Measurements from ENCODE around the gene RBM15B.

The RBM15B gene

DNA sequence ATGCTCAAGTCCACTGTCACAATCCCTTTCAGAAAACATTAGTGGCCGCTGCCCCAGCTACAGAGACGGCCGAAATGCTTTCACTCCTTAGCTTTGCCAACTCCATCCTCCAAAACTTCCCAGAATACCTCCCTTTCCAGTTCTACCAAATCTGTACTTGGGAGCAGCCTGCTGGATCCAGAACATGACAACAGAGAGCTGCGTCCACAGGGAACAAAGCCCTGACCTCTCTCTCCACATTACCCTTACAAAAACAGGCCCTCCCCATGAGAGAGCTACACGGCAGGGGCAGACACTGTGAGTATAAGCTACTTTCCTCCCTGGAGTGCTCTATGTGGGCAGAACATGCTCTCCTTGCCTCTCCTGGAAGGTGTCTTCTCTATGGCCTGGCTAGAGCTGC is 6.3 kb downstream of the RBM15B start:
- Histone ChIP-seq H3K4me2 (ENCODE audit: insufficient read depth, low read length) (no peak overlapping the region), H3K4me1 (ENCODE audit: insufficient read depth, low read length) (peaks cover 32% of the 10 kb centered on the region), H3K9me3 (ENCODE audit: insufficient read depth, low read length, severe bottlenecking) (no peaks in the 10 kb centered on the region), H3K9ac (ENCODE audit: low read depth, low read length) (no peak overlapping the region), H3K27me3 (ENCODE audit: insufficient read depth, low read length, poor library complexity) (no peaks in the 10 kb centered on the region), H3K36me3 (ENCODE audit: insufficient read depth, low read length) (peaks cover 93% of the 10 kb centered on the region), H2AFZ (ENCODE audit: low read depth, low read length) (no peak overlapping the region), H3K27ac (ENCODE audit: low read length) (no peak overlapping the region), H3K79me2 (ENCODE audit: insufficient read depth, low read length) (peaks cover 48% of the 10 kb centered on the region), H4K20me1 (ENCODE audit: insufficient read depth, low read length) (peaks cover 67% of the 10 kb centered on the region), H3K4me3 (ENCODE audit: low read depth in 1 of 2, low read length in 2 of 2) (no peak overlapping the region)
- DNase-seq (no peak), ATAC-seq (ENCODE audit: insufficient read depth, low read depth) (no peak)
- TF ChIP-seq, protein P1, sequence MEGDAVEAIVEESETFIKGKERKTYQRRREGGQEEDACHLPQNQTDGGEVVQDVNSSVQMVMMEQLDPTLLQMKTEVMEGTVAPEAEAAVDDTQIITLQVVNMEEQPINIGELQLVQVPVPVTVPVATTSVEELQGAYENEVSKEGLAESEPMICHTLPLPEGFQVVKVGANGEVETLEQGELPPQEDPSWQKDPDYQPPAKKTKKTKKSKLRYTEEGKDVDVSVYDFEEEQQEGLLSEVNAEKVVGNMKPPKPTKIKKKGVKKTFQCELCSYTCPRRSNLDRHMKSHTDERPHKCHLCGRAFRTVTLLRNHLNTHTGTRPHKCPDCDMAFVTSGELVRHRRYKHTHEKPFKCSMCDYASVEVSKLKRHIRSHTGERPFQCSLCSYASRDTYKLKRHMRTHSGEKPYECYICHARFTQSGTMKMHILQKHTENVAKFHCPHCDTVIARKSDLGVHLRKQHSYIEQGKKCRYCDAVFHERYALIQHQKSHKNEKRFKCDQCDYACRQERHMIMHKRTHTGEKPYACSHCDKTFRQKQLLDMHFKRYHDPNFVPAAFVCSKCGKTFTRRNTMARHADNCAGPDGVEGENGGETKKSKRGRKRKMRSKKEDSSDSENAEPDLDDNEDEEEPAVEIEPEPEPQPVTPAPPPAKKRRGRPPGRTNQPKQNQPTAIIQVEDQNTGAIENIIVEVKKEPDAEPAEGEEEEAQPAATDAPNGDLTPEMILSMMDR (IDR thresholded peaks at IDR 0.05; ENCODE audit: borderline replicate concordance, extremely low read depth, low read length, poor library complexity, severe bottlenecking) = no peak
- no peak for TF ChIP-seq EZH2 (IDR thresholded peaks at IDR 0.05; ENCODE audit: borderline replicate concordance, low read depth, low read length, severe bottlenecking)

DNA sequence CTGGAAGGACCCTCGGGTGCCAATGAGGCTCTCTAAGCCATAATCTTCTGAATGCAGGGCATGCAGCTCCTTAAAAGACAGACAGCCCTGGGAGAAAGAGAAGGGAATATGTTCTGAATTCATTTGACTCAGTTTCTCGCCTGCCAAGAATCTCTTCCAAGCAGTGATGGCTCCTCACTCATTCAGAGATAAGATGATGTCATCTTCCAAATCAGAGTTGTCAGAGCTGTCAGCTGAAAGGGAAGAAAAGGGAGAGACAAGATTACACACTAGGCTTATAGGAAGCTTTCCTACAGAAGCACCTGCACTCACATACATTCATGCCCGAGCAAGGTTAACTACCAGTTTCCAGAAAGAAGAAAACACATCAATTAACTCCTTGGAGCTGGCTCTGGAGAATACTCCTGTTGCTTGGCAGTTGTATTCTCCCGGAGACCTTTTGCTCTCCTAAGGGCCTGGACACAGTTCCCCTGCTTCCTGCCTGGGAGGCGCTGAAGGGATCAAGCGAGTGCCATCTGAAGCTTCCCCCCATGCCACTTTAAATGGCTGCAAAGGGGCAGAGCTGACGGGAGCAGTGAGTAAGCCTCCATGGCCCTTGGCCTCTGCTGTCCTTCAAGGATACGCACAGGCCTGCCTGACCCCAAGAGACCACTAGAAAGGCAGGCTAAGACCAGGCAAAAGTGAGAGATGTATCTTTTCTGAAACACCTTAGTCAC is 7.7 kb downstream of the RBM15B start:
- peaks cover 18% of the 10 kb centered on the region for H3K4me1 ChIP-seq (ENCODE audit: insufficient read depth, low read length)
- no peaks in the 10 kb centered on the region for H3K27me3 ChIP-seq (ENCODE audit: insufficient read depth, low read length, poor library complexity)
- H3K9me3 ChIP-seq (ENCODE audit: insufficient read depth, low read length, severe bottlenecking) = no peaks in the 10 kb centered on the region
- no peak overlapping the region for H3K9ac ChIP-seq (ENCODE audit: low read depth, low read length)
- no peak for ATAC-seq (ENCODE audit: insufficient read depth, low read depth)
- H2AFZ ChIP-seq (ENCODE audit: low read depth, low read length) = no peak overlapping the region
- H3K4me3 ChIP-seq (ENCODE audit: low read depth in 1 of 2, low read length in 2 of 2) = no peak overlapping the region
- H3K27ac ChIP-seq (ENCODE audit: low read length) = no peak overlapping the region
- peaks cover 34% of the 10 kb centered on the region for H3K79me2 ChIP-seq (ENCODE audit: insufficient read depth, low read length)
- H3K36me3 ChIP-seq (ENCODE audit: insufficient read depth, low read length) = peaks cover 91% of the 10 kb centered on the region
- peaks cover 61% of the 10 kb centered on the region for H4K20me1 ChIP-seq (ENCODE audit: insufficient read depth, low read length)
- no peak overlapping the region for H3K4me2 ChIP-seq (ENCODE audit: insufficient read depth, low read length)
- no peak for DNase-seq
- TF ChIP-seq, protein P1 (IDR thresholded peaks at IDR 0.05; ENCODE audit: borderline replicate concordance, extremely low read depth, low read length, poor library complexity, severe bottlenecking) = no peak
- no peak for TF ChIP-seq EZH2 (IDR thresholded peaks at IDR 0.05; ENCODE audit: borderline replicate concordance, low read depth, low read length, severe bottlenecking)

DNA sequence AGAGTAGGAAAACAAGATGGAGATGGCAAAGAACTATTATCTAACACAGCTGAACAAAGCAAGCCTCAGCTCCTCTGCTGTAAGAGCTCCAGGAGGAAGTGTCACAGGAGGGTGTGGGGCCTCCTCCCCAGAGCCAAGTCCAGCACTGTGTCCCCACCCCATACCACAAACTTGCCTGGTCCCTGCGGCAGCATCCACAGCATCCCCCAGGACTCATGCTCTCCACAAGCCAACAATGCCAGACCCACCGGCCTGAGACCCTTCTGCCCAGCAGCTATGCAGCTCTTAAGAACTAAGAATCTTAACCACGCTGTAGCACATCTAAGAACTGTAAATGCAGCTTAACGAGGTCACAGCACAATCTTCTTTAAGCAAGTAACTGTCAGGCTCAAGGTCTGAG is 9.1 kb downstream of the RBM15B start:
- Histone ChIP-seq H4K20me1 (ENCODE audit: insufficient read depth, low read length) (peaks cover 52% of the 10 kb centered on the region), H3K27ac (ENCODE audit: low read length) (no peak overlapping the region), H3K79me2 (ENCODE audit: insufficient read depth, low read length) (peaks cover 25% of the 10 kb centered on the region), H3K9ac (ENCODE audit: low read depth, low read length) (no peak overlapping the region), H3K36me3 (ENCODE audit: insufficient read depth, low read length) (peaks cover 91% of the 10 kb centered on the region), H3K4me3 (ENCODE audit: low read depth in 1 of 2, low read length in 2 of 2) (no peak overlapping the region), H3K9me3 (ENCODE audit: insufficient read depth, low read length, severe bottlenecking) (no peaks in the 10 kb centered on the region), H2AFZ (ENCODE audit: low read depth, low read length) (no peak overlapping the region), H3K27me3 (ENCODE audit: insufficient read depth, low read length, poor library complexity) (no peaks in the 10 kb centered on the region), H3K4me1 (ENCODE audit: insufficient read depth, low read length) (peaks cover 5% of the 10 kb centered on the region), H3K4me2 (ENCODE audit: insufficient read depth, low read length) (no peak overlapping the region)
- no peak for ATAC-seq (ENCODE audit: insufficient read depth, low read depth)
- DNase-seq = no peak
- TF ChIP-seq, protein P1 (IDR thresholded peaks at IDR 0.05; ENCODE audit: borderline replicate concordance, extremely low read depth, low read length, poor library complexity, severe bottlenecking) = no peak
- TF ChIP-seq EZH2 (IDR thresholded peaks at IDR 0.05; ENCODE audit: borderline replicate concordance, low read depth, low read length, severe bottlenecking) = no peak
